ENCODE measurements around the gene CDC20B.
A peak's percentile ranks its signal among the peaks of the same experiment; 100 is the strongest.
"Not testable (repeated sequence)": the region's sequence is repeated elsewhere in the genome, so short reads cannot be mapped to it uniquely, and the experiment has no call there.

The CDC20B gene

DNA sequence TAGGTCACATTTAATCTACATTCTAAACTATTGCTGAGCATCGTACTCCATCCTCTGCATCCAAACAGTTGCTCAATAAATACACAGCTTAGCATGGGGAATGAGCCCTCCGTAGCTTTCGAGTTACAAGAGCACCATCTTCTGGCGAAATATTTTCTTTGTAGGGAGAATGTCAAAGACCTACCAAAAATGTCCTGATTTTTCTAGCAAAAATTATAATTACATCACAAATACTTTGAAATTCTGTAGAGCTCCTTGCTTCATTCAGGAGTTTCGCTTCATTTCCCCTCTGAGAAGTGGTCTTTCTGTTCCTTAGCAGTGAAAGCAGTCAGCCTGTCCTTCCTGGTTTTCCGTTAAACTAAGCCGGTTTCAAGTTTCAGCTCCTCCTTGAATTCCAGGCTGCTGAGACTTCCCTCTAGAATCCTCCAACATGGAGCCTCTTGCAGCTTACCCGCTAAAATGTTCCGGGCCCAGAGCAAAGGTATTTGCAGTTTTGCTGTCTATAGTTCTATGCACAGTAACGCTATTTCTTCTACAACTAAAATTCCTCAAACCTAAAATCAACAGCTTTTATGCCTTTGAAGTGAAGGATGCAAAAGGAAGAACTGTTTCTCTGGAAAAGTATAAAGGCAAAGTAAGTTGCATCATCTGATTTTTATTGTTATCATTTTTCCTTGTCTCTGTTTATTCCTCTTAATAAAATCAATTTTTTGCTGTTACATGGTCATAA is 13.0 kb downstream of the CDC20B start, which contains the start of gene GPX8:
GPX8 (plus strand) TSS at position 409 of the 730 bp plus-strand sequence; CDS start at position 431, 22 bp downstream.
- no peak for DNase-seq

DNA sequence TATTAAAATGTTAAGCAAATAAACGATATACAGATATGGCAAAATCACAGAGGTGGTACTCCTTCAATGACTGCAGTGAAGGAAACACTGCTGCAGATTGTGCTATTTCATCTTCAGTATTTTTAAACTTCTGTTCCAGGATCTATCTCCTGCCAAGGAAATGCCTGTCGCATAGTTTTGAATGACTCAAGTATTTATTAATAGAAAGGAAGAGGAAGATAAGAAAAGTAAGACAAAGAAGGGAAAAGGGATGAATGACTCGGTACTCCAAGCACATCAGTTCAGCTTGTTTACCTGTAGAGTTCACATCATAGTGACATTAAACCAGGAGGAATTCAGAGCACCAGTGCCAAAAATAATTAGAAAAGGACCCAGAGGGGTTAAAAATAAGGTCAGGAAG is 18.1 kb downstream of the CDC20B start:
- DNase-seq, result no peak

DNA sequence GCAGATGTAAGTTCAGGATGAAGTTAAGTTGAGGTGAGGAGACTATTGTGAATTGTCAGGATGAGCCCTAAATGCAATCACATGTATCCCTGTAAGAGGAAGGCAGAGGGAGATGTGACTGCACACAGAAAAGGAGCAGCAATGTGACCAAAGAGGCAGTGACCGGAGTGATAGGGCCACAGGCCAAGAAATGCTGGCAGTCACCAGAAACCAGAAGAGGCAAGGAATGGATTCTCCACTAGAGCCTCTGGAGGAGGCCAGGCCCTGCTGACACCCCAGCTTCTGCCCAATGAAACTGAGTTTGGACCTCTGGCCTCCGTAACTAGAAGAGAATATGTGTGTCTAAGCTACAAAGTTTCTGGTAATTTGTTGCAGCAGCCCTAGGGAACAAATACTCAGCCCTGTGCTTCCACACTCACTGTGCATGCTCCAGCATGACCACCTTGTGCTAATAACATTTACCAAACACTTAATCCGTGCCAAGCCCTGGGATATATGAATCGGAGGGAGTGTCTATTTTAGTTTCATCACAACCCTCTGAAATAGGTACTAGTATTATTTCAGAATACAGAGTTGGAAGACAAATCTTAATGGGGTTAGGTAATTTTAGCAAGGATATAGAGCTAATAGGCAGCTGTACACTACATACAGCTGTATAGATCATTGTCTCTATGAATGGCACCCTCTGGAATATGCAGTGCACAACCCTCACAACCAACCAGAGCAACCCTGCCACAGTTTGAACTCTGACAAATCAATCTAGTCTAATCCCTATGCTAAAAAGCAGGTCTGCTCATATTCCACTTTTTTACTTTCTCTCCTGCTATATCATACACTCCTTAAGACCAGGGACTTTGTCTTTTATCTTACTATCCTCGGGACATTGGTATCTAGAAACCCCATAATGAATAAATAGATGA is 20.8 kb downstream of the CDC20B start:
- DNase-seq, result no peak

DNA sequence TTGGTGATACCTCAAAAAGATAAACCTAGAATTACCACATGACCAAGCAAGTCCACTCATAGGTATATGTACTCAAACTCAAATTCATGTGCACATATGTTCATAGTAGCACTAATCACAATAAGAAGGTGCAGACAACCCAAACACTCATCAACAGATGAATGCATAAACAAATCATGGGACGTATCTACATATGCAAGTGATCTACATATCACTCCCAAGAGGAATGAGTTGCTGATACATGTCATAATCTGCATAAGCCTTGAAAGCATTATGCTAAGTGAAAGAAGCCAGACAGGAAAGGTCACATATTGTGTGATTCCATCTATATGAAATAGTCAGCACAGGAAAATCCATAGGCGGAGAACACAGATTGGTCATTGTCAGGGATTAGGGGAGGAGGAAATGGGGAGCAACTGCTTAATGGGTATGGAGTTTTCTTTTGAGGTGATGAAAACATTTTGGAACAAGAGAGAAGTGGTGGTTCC is 23.6 kb downstream of the CDC20B start:
- no peak for DNase-seq

DNA sequence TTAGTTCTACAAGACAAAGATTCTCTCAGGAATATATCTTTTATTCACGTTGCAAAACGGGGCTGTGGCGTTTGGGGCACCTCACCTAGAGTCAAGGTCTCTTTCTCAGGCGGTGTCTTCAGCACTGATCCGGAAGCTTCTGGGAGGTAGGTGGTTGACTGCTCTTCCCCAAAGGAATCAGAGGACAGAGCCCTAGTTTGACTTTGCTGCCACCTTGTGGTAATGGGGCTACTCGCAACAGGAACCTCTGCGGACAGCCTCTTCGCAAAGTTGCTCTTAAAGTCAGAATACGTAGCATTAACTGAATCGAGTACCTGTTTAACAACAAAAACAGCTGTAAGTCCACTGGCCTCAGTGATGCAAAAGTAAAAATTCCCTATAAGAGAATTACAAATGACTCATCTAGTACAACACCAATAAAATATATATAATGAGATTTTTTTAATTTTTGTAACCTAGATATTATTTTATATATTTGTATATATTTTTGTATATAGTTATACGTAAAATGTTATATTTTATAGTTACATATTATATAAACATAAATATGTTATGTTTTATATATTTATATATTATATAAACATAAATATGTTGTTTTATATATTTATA is 26.3 kb downstream of the CDC20B start:
- peak; percentile 4 to 63 for DNase-seq

DNA sequence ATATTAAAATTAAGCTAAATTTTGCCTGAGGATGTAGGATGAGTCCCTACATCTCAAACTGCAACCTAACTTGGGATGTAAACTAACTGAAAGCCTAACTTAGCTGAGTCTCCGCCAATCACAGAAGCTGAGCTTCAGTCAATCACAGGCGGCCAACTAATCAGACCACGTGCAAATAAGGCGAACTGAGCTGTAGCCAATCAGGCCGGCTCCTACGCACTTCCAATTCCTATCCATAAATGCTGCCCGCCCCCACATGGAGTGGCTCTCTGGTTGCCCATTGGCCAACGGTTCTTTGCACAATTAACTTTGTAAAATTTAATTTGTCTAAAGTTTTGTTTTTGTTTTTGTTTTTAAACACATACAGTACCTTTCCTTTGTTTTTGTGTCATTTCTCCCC is 26.9 kb downstream of the CDC20B start:
- DNase-seq, result no peak

DNA sequence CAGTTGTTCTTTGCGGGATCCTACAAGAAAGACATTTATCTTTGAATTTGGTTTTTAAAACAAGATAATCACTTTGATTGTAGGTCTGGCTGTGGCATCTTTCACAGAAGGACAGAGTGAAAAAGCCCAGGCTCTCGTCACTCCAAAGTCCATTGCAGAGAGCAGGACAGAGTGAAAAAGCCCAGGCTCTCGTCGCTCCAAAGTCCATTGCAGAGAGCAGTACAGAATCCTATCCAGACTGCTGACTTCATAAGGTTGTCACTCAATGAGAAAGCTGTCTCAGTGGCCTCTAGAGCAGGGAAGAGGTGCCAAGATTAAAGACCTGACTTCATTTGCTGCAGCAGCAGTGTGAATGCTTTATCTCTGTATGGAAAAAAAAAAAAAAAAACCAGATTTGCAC is 29.4 kb downstream of the CDC20B start:
- DNase-seq, result no peak

DNA sequence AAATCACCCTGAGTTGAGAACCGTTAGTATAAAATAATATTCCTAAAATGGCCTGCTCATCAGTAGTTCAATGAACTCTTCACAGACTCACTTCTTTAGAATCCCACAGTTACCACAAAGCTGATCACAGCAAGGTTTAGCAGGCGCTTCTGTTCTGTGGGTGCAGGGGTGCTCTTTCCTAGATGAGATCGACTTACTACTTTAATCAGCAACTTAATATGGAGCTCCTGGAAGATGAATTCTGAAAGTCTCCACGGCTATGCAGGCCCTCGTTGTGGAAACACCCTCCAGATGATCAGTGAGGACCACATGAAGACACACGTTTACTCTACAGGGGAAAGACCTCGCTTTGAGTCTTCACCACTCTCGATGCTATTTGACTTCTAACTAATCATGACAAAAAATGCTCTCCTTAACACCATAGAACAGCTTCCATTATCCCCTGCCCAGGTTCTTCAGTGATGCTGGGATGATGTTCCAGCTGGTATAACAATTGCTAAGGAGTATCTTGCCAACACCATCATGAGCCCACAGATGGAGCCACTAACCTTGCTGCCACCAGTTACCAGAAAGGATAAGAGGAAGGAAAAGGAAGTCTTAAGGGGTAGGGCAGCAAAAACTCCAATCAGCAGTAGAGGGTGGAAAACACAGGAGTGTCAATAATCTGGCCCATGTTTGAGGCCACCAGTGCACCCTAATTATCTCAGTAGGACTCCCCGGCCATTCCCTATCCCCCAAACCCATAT is 30.9 kb downstream of the CDC20B start:
- DNase-seq, result no peak

DNA sequence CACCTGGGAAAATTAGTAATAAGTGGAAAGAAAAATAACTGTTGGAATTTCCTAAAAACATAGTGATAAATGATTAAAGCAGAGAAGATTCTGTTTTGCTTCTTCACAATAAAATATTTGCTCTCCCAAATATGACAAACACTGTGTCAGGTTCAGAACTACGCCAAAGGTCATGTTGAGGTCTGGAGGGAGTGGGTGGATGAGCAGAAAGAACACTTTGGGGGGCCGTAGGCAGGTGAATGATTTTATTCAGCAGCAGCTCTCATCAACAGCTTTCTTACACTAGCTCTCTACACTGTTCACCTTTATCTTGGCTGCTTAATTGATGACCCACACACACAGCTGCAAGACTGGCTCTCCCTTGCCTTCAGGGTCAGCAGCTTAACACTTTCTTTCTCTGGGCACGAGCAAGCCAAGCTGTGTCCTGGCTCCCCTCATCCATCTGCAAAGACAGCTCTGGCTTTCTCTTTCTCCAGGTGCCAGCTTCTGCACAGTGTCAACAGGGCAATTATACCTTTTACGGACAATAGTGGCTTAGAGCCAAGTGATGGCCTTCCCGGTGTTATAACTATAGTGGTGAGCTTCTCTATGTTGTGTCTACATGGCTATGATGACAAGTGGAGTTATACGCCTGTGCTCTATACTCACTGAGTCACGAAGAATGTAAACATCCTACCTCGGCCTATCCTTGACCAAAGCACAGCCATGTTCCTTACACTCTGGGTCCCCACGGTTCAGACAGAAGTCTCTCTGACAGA is 31.9 kb downstream of the CDC20B start:
- DNase-seq, result no peak

DNA sequence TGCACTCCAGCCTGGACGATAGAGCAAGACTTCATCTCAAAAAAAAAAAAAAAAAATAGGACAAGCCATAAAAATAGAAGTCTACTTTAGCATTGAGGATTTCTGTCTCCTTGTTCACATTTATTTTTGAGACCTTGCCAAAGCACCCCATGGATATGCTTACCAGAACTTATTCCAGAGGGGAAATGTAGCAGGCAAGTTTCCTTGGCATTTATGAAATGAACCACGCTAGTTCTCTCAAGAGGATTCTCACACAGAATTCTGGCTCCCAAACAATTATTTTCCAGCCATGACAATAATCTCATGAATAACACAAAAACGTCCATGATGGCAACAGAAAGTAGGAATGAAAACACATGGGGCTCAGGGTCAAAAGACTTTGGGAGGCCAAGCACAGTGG is 36.5 kb downstream of the CDC20B start:
- no peak for DNase-seq

DNA sequence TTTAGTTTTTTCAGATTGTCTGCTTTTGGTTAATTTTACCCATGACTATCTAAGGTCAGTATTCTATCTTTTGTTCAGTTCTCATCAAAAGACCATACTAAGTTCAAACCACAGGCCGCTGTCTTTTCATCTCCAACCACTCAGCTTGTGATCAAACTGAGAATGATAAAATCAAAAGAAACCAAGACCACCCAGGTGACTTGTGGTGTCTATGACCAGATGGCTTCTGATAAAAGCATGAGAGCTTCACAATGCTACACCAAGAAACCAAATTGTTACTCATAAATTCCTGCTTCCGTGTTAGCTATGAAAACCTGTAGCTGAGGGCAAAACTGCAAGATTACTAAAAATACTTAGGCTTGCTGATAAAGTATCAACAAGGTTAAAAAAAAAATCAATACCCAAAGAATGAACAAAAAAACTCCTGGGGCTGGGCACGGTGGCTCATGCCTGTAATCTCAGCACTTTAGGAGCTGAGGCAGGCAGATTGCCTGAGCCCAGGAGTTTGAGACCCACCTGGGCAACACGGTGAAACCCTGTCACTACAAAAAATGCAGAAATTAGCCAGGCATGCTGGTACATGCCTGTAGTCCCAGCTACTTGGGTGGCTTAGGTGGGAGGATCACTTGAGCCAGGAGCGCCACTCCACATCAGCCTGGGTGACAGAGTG is 38.8 kb downstream of the CDC20B start:
- DNase-seq, result no peak

DNA sequence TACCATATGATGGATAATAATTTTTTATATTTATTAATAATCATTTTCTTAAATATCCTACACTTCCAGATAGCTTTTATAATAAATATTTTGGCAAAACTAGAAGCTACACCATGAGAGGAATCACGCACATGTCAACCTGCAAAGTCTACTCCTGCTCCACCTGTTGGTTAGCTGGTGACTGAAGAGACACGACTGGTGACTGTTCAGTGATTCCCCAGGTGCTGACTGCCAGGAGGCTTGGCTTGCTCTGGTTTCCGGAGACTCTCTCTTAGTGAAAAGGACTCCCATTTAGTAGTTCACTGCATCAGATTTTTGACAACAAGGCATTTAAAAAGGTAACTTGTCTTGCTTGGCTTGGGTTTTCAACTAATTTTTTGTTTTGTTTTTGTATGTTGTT is 49.6 kb downstream of the CDC20B start:
- no peak for DNase-seq

DNA sequence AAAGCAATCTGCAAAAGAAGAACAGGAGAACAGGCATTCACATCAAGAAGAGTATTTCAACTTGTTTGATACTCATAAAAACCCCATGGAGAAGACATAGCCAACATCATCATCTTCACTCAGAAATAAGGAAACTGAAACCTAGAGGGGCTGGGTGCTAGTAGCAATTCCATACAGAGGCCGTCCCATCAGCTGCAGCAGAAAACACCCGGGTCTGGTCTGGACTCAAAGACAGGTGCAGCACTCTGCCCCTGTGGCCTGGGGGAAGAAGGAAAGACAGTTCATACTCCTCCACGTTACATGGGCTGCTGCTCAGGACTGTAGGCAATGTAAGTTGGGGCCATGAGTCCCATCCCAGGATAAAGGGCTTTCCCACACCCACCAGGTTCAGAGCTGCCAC is 58.9 kb downstream of the CDC20B start:
- DNase-seq, result no peak

DNA sequence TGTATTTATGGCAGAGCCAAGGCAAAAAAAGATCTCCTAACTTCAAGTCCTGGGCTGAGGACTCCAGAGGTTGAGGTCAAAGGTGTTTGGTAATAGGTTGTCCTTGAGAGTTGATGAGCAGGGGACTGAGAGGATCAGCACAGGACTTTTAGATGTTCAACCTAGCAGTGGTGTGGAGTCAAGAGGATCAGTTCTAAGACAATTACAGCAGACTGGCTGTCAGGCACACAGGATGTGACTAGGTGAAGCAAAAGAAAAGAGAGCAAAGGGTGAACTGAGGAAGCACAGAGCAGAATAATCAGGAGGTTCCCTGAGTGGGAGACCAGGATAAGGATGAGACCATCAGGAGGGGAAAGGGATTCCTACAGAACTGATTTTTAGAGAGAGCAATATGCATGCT is 59.6 kb downstream of the CDC20B start:
- DNase-seq, result no peak

DNA sequence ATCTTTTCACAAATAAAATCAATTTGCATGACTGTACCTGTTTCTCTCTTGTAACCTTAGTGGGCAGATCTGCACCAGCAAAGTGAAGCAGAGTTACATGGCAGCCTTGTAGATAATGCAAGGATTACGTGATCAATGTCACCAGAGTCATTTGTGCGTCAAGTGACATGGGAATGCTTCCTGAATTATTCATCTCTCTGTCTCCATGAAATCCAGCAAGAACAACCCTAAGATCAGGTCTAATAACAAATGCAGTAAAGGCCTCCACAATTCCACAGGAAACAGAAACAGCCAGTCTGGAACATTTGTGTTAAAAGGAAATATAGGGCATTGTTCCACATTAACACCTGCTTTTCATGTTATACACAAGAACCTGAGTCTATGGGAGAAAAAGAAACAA is 62.8 kb downstream of the CDC20B start:
- no peak for DNase-seq

DNA sequence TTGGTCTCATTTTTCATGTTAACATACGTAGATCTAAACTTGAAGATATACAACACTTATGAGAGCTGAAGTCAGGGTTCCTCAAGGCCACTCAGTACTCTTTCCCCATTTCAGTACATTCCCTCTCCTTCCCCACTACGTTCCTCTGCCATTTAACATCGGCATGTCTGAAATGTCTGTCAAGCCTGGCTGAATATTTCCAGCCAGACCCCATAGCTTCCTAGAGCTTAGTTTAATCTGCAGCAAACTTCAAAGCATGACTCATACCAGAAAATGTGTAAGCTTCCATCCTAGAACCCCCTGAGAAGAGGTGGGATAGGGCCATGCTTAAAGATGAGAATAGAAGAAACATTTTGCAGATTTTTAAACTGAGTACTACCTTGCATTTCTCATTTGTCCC is 64.3 kb downstream of the CDC20B start:
- no peak for DNase-seq

DNA sequence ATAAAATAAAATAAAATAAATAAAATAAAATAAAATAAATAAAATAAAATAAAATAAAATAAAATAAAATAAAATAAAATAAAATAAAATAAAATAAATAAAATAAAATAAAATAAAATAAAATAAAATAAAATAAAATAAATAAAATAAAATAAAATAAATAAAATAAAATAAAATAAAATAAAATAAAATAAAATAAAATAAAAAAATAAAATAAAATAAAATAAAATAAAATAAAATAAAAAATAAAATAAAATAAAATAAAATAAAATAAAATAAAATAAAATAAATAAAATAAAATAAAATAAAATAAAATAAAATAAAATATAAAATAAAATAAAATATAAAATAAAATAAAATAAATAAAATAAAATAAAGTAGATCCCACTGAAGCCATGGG is 67.0 kb downstream of the CDC20B start:
- not testable (repeated sequence) for DNase-seq

DNA sequence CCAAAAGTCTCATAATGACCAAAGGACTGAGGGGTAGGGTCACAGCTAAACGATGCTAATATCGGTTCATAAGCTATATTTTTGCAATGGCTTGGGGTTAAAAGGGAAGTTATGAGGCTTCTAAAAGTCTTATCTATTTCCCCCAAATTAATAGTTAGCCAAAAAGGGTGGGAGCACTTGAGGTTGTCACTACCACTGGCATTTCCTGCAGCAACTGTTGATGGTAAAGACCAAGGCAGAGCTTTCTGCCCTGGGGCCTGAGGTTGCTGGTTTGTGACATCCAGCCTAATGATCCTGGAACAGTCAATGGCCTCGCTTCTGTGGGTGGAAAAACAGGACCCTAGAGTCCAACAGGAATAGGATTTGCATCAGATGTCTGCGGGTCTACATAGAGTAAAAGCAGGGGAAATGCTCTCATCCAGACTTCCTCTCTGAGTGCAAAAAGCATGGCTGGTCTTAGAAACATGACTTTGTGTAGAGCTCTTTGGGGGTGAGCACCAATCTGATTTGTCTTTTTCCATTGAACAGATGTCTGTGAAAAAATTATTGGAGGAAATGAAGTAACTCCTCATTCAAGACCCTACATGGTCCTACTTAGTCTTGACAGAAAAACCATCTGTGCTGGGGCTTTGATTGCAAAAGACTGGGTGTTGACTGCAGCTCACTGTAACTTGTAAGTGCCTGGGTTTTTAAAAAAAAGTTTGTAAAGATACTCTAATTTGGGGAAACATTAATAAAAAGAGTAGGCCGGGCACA is 67.9 kb downstream of the CDC20B start:
- DNase-seq, result no peak

DNA sequence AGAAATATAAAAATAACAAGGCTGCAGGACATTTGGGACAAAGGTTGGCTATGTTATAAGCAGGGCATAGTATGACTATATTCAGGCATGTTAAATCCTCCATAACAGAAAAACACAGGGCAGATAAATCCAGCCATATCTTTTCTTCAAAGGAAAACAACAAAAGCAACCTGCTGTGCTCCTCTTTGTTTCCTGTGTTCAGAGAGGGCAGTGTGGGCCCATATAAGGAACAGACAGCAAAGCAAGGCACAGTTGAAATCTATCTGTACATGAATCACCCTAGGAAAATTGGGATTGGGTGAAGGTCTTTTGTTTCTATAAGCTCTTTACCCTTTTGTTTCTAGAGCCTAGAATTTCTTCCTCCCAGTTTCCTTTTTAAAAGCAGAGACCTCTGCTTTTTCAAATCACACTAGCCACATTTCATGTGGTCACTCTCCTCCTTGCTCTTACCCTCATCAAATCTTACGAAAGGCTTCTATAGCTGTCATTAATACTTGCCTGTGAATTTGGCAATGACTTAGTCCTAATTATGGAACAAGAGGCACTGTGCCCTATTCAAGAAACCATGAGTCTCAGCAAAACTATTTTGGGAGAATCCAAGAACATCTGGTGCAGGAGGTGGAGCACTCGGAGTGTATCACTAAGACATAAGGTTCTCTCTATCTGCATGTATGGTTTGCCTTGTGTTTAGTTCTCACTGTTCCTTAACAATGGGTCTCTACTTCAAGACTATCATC is 68.8 kb downstream of the CDC20B start:
- DNase-seq, result no peak

DNA sequence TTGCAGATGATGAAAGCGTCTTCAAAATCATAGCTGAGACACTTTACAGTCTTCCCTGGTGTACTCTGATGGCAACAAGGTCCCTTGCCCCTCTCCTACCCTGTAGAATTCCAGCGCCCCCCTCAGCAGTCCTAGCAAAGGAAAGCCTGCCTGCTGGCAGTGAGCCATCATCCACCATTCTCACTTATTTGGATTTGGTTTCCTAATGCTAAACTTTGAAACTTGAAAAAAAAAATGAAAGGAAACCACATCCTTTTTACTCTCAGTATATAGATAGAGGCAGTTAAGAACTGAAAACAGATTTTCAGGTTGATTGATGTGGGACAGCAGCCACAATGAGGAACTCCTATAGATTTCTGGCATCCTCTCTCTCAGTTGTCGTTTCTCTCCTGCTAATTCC is 70.6 kb downstream of the CDC20B start, which contains the start of gene GZMA:
GZMA (plus strand) TSS at position 299 of the 400 bp plus-strand sequence; CDS start at position 336, 37 bp downstream.
- no peak for DNase-seq
